ENCODE data around the gene HK2. TPM values are rescaled to one million over a fixed set of nuclear protein-coding genes. Genes with fewer than 3 reads are reported as not detected.

The HK2 gene
- total and polyA plus RNA-seq, 2 donors (not counting 3 experiments of a cell fraction or from before 2014, with no cell fraction given), result 3.4 to 13.0 TPM

DNA sequence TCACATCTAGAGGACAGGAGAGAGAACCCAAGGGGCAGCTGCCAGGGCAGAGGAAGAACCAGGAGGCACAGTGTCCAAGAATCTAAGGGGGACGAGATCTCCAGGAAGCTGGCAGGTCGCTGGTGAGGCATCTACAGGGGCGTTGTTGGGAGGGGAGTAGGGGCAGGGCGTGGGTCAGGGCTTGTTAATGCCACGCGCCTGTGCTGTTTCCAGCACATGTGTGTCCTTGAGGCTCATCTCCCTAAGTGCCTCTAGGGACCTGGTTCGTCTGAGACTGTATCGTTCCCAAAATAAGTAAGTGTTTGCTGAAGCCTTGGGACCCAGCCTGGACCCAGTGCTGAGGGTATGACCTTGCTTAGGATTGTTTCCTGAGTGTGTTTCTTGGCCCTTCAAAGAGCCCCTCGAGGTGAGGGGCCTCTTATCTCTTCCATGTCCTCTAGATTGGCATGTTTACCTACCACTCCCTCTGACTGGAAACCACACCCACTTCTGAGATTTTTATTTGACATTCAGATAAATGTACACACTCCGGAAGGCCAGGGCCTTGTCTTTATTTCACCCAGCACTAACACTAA is 22.2 kb downstream of the HK2 start:
- H3K27ac ChIP-seq (ENCODE audit: insufficient read depth, low read depth, low read length), result no peak overlapping the region
- no peaks in the 10 kb centered on the region for H3K79me2 ChIP-seq (ENCODE audit: control insufficient read depth, insufficient read depth, low read length)
- FAIRE-seq (no peak), DNase-seq (ENCODE audit: low read depth, low spot score) (no peak)
- intact Hi-C loops (cut with micrococcal nuclease) (no loop called here), dilution Hi-C loops (cut with MboI; ENCODE audit: extremely low pct_ligation_motif_present, low sequenced_read_pairs) (no loop called here)
- POLR2A ChIA-PET, result no interaction called here
- no peak overlapping the region for H3K9ac ChIP-seq (replicated peaks; ENCODE audit: extremely low read depth, insufficient read depth, low read length)
- no peaks in the 10 kb centered on the region for H4K20me1 ChIP-seq (replicated peaks; ENCODE audit: control insufficient read depth, extremely low read depth, insufficient read depth, low read length)
- H3K9me3 ChIP-seq (replicated peaks; ENCODE audit: control insufficient read depth, insufficient read depth, low read length), result no peaks in the 10 kb centered on the region
- H3K27me3 ChIP-seq (ENCODE audit: control insufficient read depth in 2 of 2, insufficient read depth in 2 of 2, low read length in 2 of 2), result no peaks in the 10 kb centered on the region
- no peaks in the 10 kb centered on the region for H3K9me1 ChIP-seq (replicated peaks; ENCODE audit: control insufficient read depth, extremely low read depth, insufficient read depth, low read length)
- TF ChIP-seq POLR2AphosphoS5 (IDR thresholded peaks at IDR 0.05; ENCODE audit: insufficient read depth, low read depth, low read length), result no peak
- no peak for TF ChIP-seq MYC (IDR thresholded peaks at IDR 0.05; ENCODE audit: low read depth, low read length)
- no peak for TF ChIP-seq FOS (IDR thresholded peaks at IDR 0.05; ENCODE audit: borderline replicate concordance, insufficient read depth, low read length)
- TF ChIP-seq JUN (IDR thresholded peaks at IDR 0.05; ENCODE audit: borderline replicate concordance, insufficient read depth, insufficient read length, low read depth), result no peak
- TF ChIP-seq POLR2A (IDR thresholded peaks at IDR 0.05; ENCODE audit: low read depth, low read length), result no peak
- no peak for TF ChIP-seq GATA2 (IDR thresholded peaks at IDR 0.05; ENCODE audit: insufficient read depth, insufficient read length, low read depth, low read length)
- no peak overlapping the region for H2AFZ ChIP-seq (ENCODE audit: low read depth, low read length)
- peaks cover 0 to 3% of the 10 kb centered on the region in 2 experiments for H3K36me3 ChIP-seq (ENCODE audit: control insufficient read depth in 2 of 2, extremely low read depth in 1 of 2, insufficient read depth in 2 of 2, low read length in 2 of 2)
- BruUV-seq (replicated peaks), result no TSS peak
- no peaks in the 10 kb centered on the region for H3K4me1 ChIP-seq (ENCODE audit: control insufficient read depth, extremely low read depth, insufficient read depth, low read length)
- H3K4me3 ChIP-seq (replicated peaks in 1 of 3; ENCODE audit: insufficient read depth in 1 of 3, low read depth in 1 of 3, low read length in 3 of 3), result no peak overlapping the region
- CTCF ChIA-PET, result no interaction called here
- no peak overlapping the region for H3K4me2 ChIP-seq (ENCODE audit: insufficient read depth, low read length)

DNA sequence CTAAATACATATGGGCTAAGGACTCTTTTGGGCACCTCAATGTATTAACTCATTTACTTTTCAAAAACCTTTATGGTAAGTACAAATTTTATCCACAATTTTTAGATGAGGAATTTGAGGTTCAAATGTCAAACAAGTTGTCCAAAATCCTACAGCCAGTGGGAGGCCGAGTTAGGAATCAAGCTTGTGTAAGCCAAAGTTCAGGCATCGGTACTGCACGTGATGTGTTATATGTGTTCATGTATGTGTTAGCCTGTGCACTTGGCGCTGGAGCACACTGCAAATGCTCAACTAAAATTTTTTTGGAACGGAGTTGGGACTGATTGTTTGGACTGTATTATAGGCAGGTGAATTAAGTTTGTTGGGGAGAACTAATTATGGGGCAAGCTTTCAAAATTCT is 22.7 kb downstream of the HK2 start:
- H3K27me3 ChIP-seq (ENCODE audit: control insufficient read depth in 2 of 2, insufficient read depth in 2 of 2, low read length in 2 of 2), result no peaks in the 10 kb centered on the region
- peaks cover 0 to 3% of the 10 kb centered on the region in 2 experiments for H3K36me3 ChIP-seq (ENCODE audit: control insufficient read depth in 2 of 2, extremely low read depth in 1 of 2, insufficient read depth in 2 of 2, low read length in 2 of 2)
- H3K4me1 ChIP-seq (ENCODE audit: control insufficient read depth, extremely low read depth, insufficient read depth, low read length), result no peaks in the 10 kb centered on the region
- no peak overlapping the region for H3K27ac ChIP-seq (ENCODE audit: insufficient read depth, low read depth, low read length)
- TF ChIP-seq FOS (IDR thresholded peaks at IDR 0.05; ENCODE audit: borderline replicate concordance, insufficient read depth, low read length) (no peak), GATA2 (IDR thresholded peaks at IDR 0.05; ENCODE audit: insufficient read depth, insufficient read length, low read depth, low read length) (no peak), POLR2A (IDR thresholded peaks at IDR 0.05; ENCODE audit: low read depth, low read length) (no peak), MYC (IDR thresholded peaks at IDR 0.05; ENCODE audit: low read depth, low read length) (no peak), POLR2AphosphoS5 (IDR thresholded peaks at IDR 0.05; ENCODE audit: insufficient read depth, low read depth, low read length) (no peak), EZH2 (IDR thresholded peaks at IDR 0.05; ENCODE audit: borderline replicate concordance, low read depth, low read length, severe bottlenecking) (no peak), JUN (IDR thresholded peaks at IDR 0.05; ENCODE audit: borderline replicate concordance, insufficient read depth, insufficient read length, low read depth) (no peak)
- TF ChIP-seq, protein P1, sequence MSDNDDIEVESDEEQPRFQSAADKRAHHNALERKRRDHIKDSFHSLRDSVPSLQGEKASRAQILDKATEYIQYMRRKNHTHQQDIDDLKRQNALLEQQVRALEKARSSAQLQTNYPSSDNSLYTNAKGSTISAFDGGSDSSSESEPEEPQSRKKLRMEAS (IDR thresholded peaks at IDR 0.05; ENCODE audit: insufficient read depth, insufficient read length), result no peak
- TF ChIP-seq, protein P2, sequence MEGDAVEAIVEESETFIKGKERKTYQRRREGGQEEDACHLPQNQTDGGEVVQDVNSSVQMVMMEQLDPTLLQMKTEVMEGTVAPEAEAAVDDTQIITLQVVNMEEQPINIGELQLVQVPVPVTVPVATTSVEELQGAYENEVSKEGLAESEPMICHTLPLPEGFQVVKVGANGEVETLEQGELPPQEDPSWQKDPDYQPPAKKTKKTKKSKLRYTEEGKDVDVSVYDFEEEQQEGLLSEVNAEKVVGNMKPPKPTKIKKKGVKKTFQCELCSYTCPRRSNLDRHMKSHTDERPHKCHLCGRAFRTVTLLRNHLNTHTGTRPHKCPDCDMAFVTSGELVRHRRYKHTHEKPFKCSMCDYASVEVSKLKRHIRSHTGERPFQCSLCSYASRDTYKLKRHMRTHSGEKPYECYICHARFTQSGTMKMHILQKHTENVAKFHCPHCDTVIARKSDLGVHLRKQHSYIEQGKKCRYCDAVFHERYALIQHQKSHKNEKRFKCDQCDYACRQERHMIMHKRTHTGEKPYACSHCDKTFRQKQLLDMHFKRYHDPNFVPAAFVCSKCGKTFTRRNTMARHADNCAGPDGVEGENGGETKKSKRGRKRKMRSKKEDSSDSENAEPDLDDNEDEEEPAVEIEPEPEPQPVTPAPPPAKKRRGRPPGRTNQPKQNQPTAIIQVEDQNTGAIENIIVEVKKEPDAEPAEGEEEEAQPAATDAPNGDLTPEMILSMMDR (IDR thresholded peaks at IDR 0.05; ENCODE audit: extremely low read depth in 1 of 2, insufficient read depth in 1 of 2, low read depth in 1 of 2, low read length in 2 of 2), result no peak
- DNase-seq (ENCODE audit: low read depth, low spot score) (no peak), FAIRE-seq (no peak)
- no peaks in the 10 kb centered on the region for H3K79me2 ChIP-seq (ENCODE audit: control insufficient read depth, insufficient read depth, low read length)
- no peak overlapping the region for H3K9ac ChIP-seq (replicated peaks; ENCODE audit: extremely low read depth, insufficient read depth, low read length)
- H3K4me3 ChIP-seq (replicated peaks in 1 of 3; ENCODE audit: insufficient read depth in 1 of 3, low read depth in 1 of 3, low read length in 3 of 3), result no peak overlapping the region
- dilution Hi-C loops (cut with MboI; ENCODE audit: extremely low pct_ligation_motif_present, low sequenced_read_pairs), result no loop called here
- H4K20me1 ChIP-seq (replicated peaks; ENCODE audit: control insufficient read depth, extremely low read depth, insufficient read depth, low read length), result no peaks in the 10 kb centered on the region
- ChIA-PET CTCF (interaction anchor here (0.9 kb wide), 1 partner anchor 15 kb away, joined by 4 read pairs; no protein-coding TSS in a partner anchor), POLR2A (no interaction called here)
- no peaks in the 10 kb centered on the region for H3K9me3 ChIP-seq (replicated peaks; ENCODE audit: control insufficient read depth, insufficient read depth, low read length)
- H3K4me2 ChIP-seq (ENCODE audit: insufficient read depth, low read length), result no peak overlapping the region
- H3K9me1 ChIP-seq (replicated peaks; ENCODE audit: control insufficient read depth, extremely low read depth, insufficient read depth, low read length), result no peaks in the 10 kb centered on the region
- H2AFZ ChIP-seq (ENCODE audit: low read depth, low read length), result no peak overlapping the region
- intact Hi-C loops (cut with micrococcal nuclease), result no loop called here
- no TSS peak for BruUV-seq (replicated peaks)
